Endothelial cell of umbilical vein (primary cell): ENCODE measurements around the gene LSP1. TPM values are rescaled to one million over a fixed set of nuclear protein-coding genes. Genes with fewer than 3 reads are reported as not detected.

Source experiments
- BruUV-seq: library from RNA; stranded (reverse); fragments of 400-500 nt; replicated peaks from 2 replicates; lab custom pipeline; 2021; lab: Mats Ljungman, UMichigan
- CTCF ChIA-PET: fragments of 300-600, 350-600 bp; sonication (Branson Sonifier 250); formaldehyde crosslinking; loops from one replicate; lab custom pipeline; 2021; ENCODE audit warnings: antibody characterized with exemption, inconsistent platforms; lab: Charles Lee
- POLR2A ChIA-PET: fragments of 300-600, 350-600 bp; sonication (Branson Sonifier 250); formaldehyde crosslinking; loops from one replicate; lab custom pipeline; 2021; ENCODE audit warnings: antibody characterized with exemption, inconsistent platforms; lab: Charles Lee
- DNase-seq: peaks from one replicate; pipeline ENCODE4 v3.0.0-alpha.2; 2011; ENCODE audit warnings: low read depth, low spot score
- FAIRE-seq: peaks from 2 replicates; lab custom pipeline; 2011; peaks lifted over from hg19 to GRCh38; lab: Jason Lieb, UNC
- H2AFZ ChIP-seq: 2 replicates; pipeline ENCODE4 v1.6.0; 2012; ENCODE audit warnings: low read depth, low read length, control low read depth, inconsistent platforms
- H3K27ac ChIP-seq: 2 replicates; pipeline ENCODE4 v1.5.1; 2011; ENCODE audit warnings: low read depth, mild to moderate bottlenecking, control low read depth, low read length, moderate library complexity; ENCODE audit not compliant: insufficient read depth
- H3K27me3 ChIP-seq, 2 experiments: 2 replicates each; pipeline versions ENCODE4 v1.6.0 to v1.6.1; 2011; ENCODE audit warnings: low read length in 2 of 2, mixed read lengths in 1 of 2; ENCODE audit not compliant: control insufficient read depth in 2 of 2, insufficient read depth in 2 of 2
- H3K36me3 ChIP-seq, 2 experiments: 2 replicates in 1 of 2; 3 replicates in 1 of 2; pipeline ENCODE4 v1.5.1; 2011; ENCODE audit warnings: low read length in 2 of 2, mild to moderate bottlenecking in 1 of 2, moderate library complexity in 1 of 2; ENCODE audit not compliant: control insufficient read depth in 2 of 2, insufficient read depth in 2 of 2; ENCODE audit errors: extremely low read depth in 1 of 2
- H3K4me1 ChIP-seq: 3 replicates; pipeline ENCODE4 v1.5.1; 2011; ENCODE audit warnings: mild to moderate bottlenecking, low read length; ENCODE audit not compliant: control insufficient read depth, insufficient read depth; ENCODE audit errors: extremely low read depth
- H3K4me2 ChIP-seq: 2 replicates; pipeline ENCODE4 v1.6.1; 2011; ENCODE audit warnings: low read length, control low read depth, mixed read lengths; ENCODE audit not compliant: insufficient read depth
- H3K4me3 ChIP-seq, 3 experiments: fragments of 200-600 bp in 1 of 3; sonication (generic), shearing (Covaris generic) in 1 of 3; replicated peaks in 1 of 3; 2 replicates each; pipeline ENCODE4 v1.5.1; 2011 to 2016; ENCODE audit warnings: control low read depth in 3 of 3, low read length in 3 of 3, mild to moderate bottlenecking in 2 of 3, inconsistent platforms in 1 of 3, low read depth in 1 of 3, moderate library complexity in 1 of 3; ENCODE audit not compliant: insufficient read depth in 1 of 3
- H3K79me2 ChIP-seq: 2 replicates; pipeline ENCODE4 v1.6.0; 2012; ENCODE audit warnings: low read length, inconsistent platforms; ENCODE audit not compliant: control insufficient read depth, insufficient read depth
- H3K9ac ChIP-seq: replicated peaks from 2 replicates; pipeline ENCODE3; 2011; ENCODE audit warnings: low read length, control low read depth; ENCODE audit not compliant: insufficient read depth; ENCODE audit errors: extremely low read depth
- H3K9me1 ChIP-seq: replicated peaks from 3 replicates; pipeline ENCODE4 v1.6.0; 2011; ENCODE audit warnings: mild to moderate bottlenecking, low read length; ENCODE audit not compliant: control insufficient read depth, insufficient read depth; ENCODE audit errors: extremely low read depth
- H3K9me3 ChIP-seq: replicated peaks from 2 replicates; pipeline ENCODE4 v1.5.1; 2012; ENCODE audit warnings: low read length, inconsistent platforms; ENCODE audit not compliant: control insufficient read depth, insufficient read depth
- H4K20me1 ChIP-seq: replicated peaks from 2 replicates; pipeline ENCODE3; 2011; ENCODE audit warnings: mild to moderate bottlenecking, low read length; ENCODE audit not compliant: control insufficient read depth, insufficient read depth; ENCODE audit errors: extremely low read depth
- GATA2 ChIP-seq: IDR thresholded peaks from 2 replicates; pipeline ENCODE4 v1.7.0; 2011; ENCODE audit warnings: low read depth, mild to moderate bottlenecking, moderate library complexity, mixed read lengths, low read length; ENCODE audit not compliant: insufficient read length, insufficient read depth
- MYC ChIP-seq: IDR thresholded peaks from one replicate; pipeline ENCODE4 v1.6.1; 2011; ENCODE audit warnings: mild to moderate bottlenecking, low read depth, low read length
- POLR2A ChIP-seq: IDR thresholded peaks from 2 replicates; pipeline ENCODE4 v1.6.1; 2012; ENCODE audit warnings: low read depth, mild to moderate bottlenecking, control low read depth, low read length
- POLR2AphosphoS5 ChIP-seq: IDR thresholded peaks from 2 replicates; pipeline ENCODE4 v1.6.1; 2012; ENCODE audit warnings: low read depth, mild to moderate bottlenecking, control low read depth, low read length, moderate library complexity; ENCODE audit not compliant: insufficient read depth
- dilution Hi-C: fragments of 300-500 bp; cut with MboI; formaldehyde crosslinking; loops from one replicate; pipeline ENCODE4 v1.15.0; 2019; ENCODE audit warnings: low sequenced_read_pairs; ENCODE audit not compliant: extremely low pct_ligation_motif_present
- intact Hi-C: fragments of 100-400 bp; cut with micrococcal nuclease; formaldehyde crosslinking; loops from one replicate; pipeline ENCODE4 v1.10.0; 2022
- polyA plus RNA-seq, 4 experiments: library from polyadenylated mRNA; depleted of rRNA in 3 of 4; stranded (reverse) in 3 of 4; unstranded in 1 of 4; fragments of >200 nt; gene quantifications; 2 replicates each; pipeline versions ENCODE4 v1.2.1 to v1.2.3, GENCODE V29; 2011 to 2012; ENCODE audit warnings: missing spikeins in 1 of 4
- total RNA-seq: library from RNA; stranded (reverse); gene quantifications from 2 replicates; pipeline ENCODE4 v1.2.3, GENCODE V29; 2021
- TF ChIP-seq, protein P1 (sequence below), 2 donors: IDR thresholded peaks; 1 replicate in 1 of 2; 2 replicates in 1 of 2; pipeline ENCODE4 v1.5.1; 2011; ENCODE audit warnings: low read length in 2 of 2, mild to moderate bottlenecking in 2 of 2, moderate library complexity in 2 of 2, control low read depth in 1 of 2, inconsistent platforms in 1 of 2, low read depth in 1 of 2; ENCODE audit not compliant: insufficient read depth in 1 of 2; ENCODE audit errors: extremely low read depth in 1 of 2

LSP1 gene
- total and polyA plus RNA-seq, 2 donors (not counting 3 experiments of a cell fraction or from before 2014, with no cell fraction given), result not detected

DNA sequence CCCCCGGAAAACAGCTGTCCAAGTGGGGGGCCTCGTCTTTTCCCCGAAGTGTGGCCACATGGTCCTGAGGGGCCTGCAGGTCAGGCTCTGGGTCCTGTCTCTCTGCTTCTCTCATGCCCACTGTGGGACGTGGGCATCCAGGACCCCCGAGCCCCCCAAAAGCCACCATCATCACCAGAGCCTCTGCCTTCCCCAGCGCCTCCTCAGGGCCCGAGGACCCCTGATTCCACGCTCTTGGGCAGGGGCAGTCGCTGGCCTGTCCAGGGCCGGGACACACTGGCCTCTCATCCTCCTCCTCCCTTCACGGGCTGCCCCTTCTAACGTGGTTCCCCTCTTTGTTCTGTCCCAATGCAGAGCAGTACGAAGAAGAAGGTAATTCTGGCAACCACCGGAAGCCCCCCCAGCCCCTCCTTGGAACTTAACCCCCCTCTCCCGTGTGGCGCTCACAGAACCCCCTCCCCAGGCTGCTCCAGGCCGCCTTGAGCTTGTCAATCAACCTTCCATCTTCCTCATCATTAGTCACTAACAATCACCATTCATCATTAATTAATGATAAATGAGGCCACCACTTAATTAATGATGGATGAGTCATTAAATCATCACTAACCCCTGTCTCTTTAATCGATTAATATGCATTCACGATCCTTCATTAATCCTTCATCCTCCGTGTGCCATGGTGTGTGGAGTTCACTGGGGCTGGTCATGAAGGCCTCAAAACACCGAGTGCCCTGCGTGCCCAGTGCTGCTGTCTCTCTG is 70.5 kb downstream of the LSP1 start:
- intact Hi-C loops (no loop called here), dilution Hi-C loops (no loop called here)
- Histone ChIP-seq H3K9me1 (no peaks in the 10 kb centered on the region), H4K20me1 (no peaks in the 10 kb centered on the region), H3K27me3 (no peaks in the 10 kb centered on the region), H3K4me1 (no peaks in the 10 kb centered on the region), H3K79me2 (no peaks in the 10 kb centered on the region), H3K4me3 (no peak overlapping the region), H3K9ac (no peak overlapping the region), H3K36me3 (no peaks in the 10 kb centered on the region), H2AFZ (no peak overlapping the region), H3K27ac (no peak overlapping the region), H3K9me3 (no peaks in the 10 kb centered on the region), H3K4me2 (no peak overlapping the region)
- no peak for TF ChIP-seq POLR2AphosphoS5
- no peak for TF ChIP-seq MYC
- TF ChIP-seq, protein P1, sequence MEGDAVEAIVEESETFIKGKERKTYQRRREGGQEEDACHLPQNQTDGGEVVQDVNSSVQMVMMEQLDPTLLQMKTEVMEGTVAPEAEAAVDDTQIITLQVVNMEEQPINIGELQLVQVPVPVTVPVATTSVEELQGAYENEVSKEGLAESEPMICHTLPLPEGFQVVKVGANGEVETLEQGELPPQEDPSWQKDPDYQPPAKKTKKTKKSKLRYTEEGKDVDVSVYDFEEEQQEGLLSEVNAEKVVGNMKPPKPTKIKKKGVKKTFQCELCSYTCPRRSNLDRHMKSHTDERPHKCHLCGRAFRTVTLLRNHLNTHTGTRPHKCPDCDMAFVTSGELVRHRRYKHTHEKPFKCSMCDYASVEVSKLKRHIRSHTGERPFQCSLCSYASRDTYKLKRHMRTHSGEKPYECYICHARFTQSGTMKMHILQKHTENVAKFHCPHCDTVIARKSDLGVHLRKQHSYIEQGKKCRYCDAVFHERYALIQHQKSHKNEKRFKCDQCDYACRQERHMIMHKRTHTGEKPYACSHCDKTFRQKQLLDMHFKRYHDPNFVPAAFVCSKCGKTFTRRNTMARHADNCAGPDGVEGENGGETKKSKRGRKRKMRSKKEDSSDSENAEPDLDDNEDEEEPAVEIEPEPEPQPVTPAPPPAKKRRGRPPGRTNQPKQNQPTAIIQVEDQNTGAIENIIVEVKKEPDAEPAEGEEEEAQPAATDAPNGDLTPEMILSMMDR (IDR thresholded peaks at IDR 0.05; ENCODE audit: extremely low read depth in 1 of 2, insufficient read depth in 1 of 2, low read depth in 1 of 2, low read length in 2 of 2), result no peak
- TF ChIP-seq POLR2A, result no peak
- TF ChIP-seq GATA2, result no peak
- DNase-seq (no peak), FAIRE-seq (no peak)
- BruUV-seq, result no TSS peak
- ChIA-PET POLR2A (no interaction called here), CTCF (interaction anchor here (2.3 kb wide), 1 partner anchor 41 kb away, joined by 20 read pairs; no protein-coding TSS in a partner anchor)
